Erythroblast (primary cell): ENCODE data around the gene SYT9.

Experiments
- GATA1 ChIP-seq: IDR thresholded peaks from 2 replicates; pipeline ENCODE4 v1.6.1; 2011; ENCODE audit warnings: low read depth, mild to moderate bottlenecking, control low read depth, low read length, moderate library complexity
- POLR2A ChIP-seq: IDR thresholded peaks from 2 replicates; pipeline ENCODE4 v1.6.1; 2011; ENCODE audit warnings: mild to moderate bottlenecking, low read length

DNA sequence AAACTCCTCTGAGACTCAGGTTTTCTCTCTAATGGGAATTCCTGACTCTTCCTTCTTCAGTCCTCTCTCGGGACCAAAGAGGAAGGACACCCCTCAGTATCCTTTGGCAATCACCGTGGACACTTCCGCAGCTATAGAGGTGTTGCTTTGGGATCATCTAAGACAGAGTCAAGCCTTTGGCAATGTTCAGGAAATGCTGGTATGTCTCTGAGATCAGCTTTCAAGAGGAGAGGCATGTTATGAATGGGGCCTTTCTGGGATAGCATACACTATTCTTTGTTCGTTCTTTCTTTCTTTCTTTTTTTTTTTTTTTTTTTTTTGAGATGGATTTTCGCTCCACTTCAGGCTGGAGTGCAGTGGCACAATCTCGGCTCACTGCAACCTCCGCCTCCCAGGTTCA lies 219.4 kb downstream of the SYT9 start:
- TF ChIP-seq POLR2A (no peak), GATA1 (no peak)
